ENCODE results near the gene S100A12.
"Not testable (repeated sequence)": the region's sequence is repeated elsewhere in the genome, so short reads cannot be mapped to it uniquely, and the experiment has no call there.

Gene S100A12

GRCh38 chr1:153349363-153350320, 25.8 kb downstream of the S100A12 start:
- H3K4me3 ChIP-seq (replicated peaks; ENCODE audit: low read depth, low read length), result no peak overlapping the region
- DNase-seq (ENCODE audit: low read depth), result no peak
- no peak for TF ChIP-seq CTCF (IDR thresholded peaks at IDR 0.05; ENCODE audit: low read length, missing control alignments)

- no peak for TF ChIP-seq CTCF (IDR thresholded peaks at IDR 0.05; ENCODE audit: low read length, missing control alignments)
- H3K4me3 ChIP-seq (replicated peaks; ENCODE audit: low read depth, low read length), result no peak within 1 kb of the TSS
- no peak for DNase-seq (ENCODE audit: low read depth)
Measured at GRCh38 chr1:153348511-153349362, 26.7 kb downstream of the S100A12 start, which contains the start of gene PGLYRP4. Gene PGLYRP4 (minus strand): TSS chr1:153348841. CDS start chr1:153347932, 909 bp downstream.

- no peak for DNase-seq (ENCODE audit: low read depth)
- TF ChIP-seq CTCF (IDR thresholded peaks at IDR 0.05; ENCODE audit: low read length, missing control alignments), result no peak
- no peak overlapping the region for H3K4me3 ChIP-seq (replicated peaks; ENCODE audit: low read depth, low read length)
Measured at GRCh38 chr1:153347856-153348255, 27.6 kb downstream of the S100A12 start.

GRCh38 chr1:153347049-153347448, 28.4 kb downstream of the S100A12 start:
- not testable (repeated sequence) for H3K4me3 ChIP-seq (replicated peaks; ENCODE audit: low read depth, low read length); DNase-seq (ENCODE audit: low read depth)

- TF ChIP-seq CTCF (IDR thresholded peaks at IDR 0.05; ENCODE audit: low read length, missing control alignments), result no peak
- no peak for DNase-seq (ENCODE audit: low read depth)
Measured at GRCh38 chr1:153346077-153346723, 29.2 kb downstream of the S100A12 start.

GRCh38 chr1:153345187-153346076, 30.0 kb downstream of the S100A12 start:
- TF ChIP-seq CTCF (IDR thresholded peaks at IDR 0.05; ENCODE audit: low read length, missing control alignments), result no peak
- DNase-seq (ENCODE audit: low read depth), result no peak
- H3K4me3 ChIP-seq (replicated peaks; ENCODE audit: low read depth, low read length), result no peak overlapping the region

More at GRCh38 chr1:153346077-153346723, 29.2 kb downstream of the S100A12 start:
- no peak overlapping the region for H3K4me3 ChIP-seq (replicated peaks; ENCODE audit: low read depth, low read length)

Measured in fibroblast of pulmonary artery (primary cell).